GM15510 (cell line): ENCODE data around the gene PKD1.

ENCODE experiments used
- POLR2A ChIP-seq: IDR thresholded peaks from 3 replicates; pipeline ENCODE4 v1.6.1; 2011; ENCODE audit warnings: borderline replicate concordance; ENCODE audit not compliant: insufficient read length; ENCODE audit errors: extremely low read depth

PKD1 gene

GRCh38 chr16:2086106-2086742 lies 49.5 kb downstream of the PKD1 start:
- no peak for TF ChIP-seq POLR2A

DNA sequence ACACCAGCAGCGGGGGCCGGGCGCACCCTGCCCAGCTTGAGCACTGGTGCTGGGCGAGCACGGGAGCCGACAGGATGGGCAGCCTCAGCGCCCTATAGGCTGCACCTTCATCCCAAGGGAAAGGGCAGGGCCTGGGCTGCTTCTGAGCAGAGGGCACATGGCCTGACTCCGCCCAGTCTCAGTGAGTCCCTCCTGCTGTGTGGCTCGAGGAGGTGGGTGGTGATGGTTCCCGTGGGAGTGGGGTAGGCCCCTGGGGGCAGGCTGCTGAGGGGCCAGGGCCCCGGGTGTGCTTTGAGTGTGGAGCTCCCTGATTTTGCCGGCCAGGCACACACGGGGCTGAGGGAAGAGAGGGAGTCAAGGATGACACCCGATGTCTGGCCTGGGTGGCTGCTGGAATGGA lies 50.0 kb downstream of the PKD1 start:
- TF ChIP-seq POLR2A, result no peak

GRCh38 chr16:2084895-2085625 lies 50.6 kb downstream of the PKD1 start:
- no peak for TF ChIP-seq POLR2A

DNA sequence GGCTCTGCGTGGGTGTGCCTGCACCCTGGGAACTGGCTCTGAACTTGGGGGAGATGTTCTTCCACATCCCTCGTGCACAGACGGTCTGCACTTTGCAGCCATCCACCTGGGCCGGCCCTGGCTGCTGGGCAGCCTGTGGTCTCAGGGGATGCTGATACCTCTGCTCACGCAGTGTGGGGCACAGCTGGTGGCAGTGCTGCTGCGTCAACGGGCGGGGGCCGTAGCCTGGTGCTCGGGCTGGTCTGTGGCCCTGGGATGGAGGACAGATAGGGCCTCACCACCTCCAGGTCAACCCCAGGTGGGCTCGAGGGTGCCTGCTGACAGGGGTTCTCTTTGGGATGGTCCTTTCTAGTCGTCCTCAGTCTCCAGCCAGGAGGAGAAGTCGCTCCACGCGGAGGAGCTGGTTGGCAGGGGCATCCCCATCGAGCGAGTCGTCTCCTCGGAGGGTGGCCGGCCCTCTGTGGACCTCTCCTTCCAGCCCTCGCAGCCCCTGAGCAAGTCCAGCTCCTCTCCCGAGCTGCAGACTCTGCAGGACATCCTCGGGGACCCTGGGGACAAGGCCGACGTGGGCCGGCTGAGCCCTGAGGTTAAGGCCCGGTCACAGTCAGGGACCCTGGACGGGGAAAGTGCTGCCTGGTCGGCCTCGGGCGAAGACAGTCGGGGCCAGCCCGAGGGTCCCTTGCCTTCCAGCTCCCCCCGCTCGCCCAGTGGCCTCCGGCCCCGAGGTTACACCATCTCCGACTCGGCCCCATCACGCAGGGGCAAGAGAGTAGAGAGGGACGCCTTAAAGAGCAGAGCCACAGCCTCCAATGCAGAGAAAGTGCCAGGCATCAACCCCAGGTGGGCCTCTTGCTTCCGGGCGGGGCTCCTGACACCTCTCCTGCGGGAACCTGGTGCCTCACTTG lies 51.6 kb downstream of the PKD1 start:
- TF ChIP-seq POLR2A, result no peak

DNA sequence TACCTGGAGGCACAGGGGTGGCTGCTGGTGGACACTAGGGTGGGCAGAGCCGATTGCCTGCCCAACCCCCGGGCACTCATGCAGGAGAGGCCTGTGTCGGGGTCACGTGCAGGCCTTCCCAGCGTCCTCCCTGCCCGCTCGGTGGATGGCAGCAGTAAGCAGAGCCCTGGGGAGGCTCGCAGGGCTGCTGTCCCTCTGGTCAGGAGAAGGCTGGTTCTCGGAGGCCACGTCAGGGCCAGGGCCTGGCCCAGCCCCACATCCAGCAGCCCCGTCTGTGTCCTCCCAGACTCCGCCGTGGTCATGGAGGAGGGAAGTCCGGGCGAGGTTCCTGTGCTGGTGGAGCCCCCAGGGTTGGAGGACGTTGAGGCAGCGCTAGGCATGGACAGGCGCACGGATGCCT lies 52.3 kb downstream of the PKD1 start:
- TF ChIP-seq POLR2A, result no peak

- TF ChIP-seq POLR2A, result no peak
Measured at GRCh38 chr16:2082983-2083364, 52.7 kb downstream of the PKD1 start.

DNA sequence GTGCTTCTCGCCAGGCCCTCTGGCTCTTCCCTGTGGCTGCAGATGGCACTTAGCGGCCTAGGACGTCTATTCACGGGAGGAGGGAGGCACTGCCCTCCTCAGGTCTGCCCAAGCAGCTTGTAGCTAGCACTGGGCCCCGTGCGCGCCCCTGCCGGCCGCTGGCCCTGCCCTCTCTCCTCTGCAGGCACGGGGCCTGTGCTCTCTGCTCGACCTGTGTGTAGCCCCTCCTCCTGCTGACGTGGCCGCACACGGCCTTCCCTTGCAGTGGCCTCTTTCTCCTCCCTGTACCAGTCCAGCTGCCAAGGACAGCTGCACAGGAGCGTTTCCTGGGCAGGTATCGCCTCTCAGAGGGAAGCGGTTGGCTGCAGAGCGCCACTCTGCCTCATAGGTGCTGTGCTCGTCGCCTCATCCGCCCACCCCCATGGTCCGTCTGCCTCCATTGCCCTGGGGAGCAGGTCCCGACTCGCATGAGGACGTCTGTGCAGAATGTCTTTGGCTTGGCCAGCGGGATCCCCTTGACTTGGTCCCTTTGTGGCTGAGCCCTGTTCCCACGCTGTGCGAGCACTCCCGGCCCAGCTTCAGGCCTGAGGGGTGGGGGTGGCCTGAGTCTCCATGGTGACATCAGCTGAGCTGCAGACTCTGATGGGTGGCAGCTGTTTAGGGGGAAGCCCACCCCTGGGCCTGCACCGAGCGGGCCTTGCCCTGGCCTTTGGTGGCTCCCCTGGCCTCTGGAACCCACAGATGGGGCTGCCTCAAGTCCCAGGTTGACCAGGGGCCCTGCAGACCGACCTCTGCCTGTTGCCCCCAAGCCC lies 53.3 kb downstream of the PKD1 start:
- TF ChIP-seq POLR2A, result no peak

DNA sequence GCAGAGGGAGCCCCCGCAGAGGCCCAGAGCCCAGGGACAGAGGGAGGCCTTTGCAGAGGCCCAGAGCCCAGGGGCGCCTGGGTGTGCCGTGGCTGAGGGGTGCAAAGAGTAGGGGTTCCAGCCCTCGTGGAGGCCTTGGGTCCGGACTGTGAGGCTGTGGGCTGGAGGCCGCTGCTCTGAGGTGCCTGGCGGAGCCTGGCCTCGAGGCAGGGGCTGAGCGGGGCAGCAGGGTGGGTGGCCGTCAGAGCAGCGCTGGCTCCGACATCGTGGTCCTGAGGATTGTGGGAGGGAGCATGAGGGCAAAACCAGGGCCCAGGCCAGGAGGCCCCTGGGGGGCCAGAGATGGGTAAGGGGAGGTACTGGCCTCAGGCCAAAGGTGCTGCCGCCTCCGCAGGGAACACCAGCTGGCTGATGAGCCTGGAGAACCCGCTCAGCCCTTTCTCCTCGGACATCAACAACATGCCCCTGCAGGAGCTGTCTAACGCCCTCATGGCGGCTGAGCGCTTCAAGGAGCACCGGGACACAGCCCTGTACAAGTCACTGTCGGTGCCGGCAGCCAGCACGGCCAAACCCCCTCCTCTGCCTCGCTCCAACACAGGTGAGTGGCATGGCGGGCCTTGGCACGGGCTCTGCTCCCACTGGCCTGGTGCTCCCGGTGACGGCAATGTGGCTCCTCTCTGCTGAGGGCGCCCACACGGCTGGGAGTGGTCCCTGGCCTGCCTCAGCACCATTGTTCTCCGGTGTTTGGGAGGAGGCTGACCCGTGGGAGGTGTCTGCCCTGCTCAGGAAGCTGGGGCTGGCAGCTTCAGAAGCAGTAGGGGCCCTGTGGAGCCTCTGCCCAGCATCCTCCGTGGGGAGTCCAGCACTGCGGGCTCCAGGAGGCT lies 54.3 kb downstream of the PKD1 start:
- no peak for TF ChIP-seq POLR2A

DNA sequence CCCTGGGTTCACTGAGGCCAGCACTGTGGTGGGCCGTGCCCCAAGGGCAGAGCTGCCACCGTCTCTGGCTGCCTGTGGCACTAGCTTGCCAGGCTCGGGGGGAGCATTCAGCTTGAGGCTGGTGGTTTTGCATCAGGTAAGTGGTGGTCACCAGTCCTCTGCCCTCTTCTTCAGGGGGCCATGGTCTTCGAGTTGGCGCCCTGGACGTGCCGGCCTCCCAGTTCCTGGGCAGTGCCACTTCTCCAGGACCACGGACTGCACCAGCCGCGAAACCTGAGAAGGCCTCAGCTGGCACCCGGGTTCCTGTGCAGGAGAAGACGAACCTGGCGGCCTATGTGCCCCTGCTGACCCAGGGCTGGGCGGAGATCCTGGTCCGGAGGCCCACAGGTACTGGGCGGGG lies 55.7 kb downstream of the PKD1 start:
- TF ChIP-seq POLR2A, result no peak

DNA sequence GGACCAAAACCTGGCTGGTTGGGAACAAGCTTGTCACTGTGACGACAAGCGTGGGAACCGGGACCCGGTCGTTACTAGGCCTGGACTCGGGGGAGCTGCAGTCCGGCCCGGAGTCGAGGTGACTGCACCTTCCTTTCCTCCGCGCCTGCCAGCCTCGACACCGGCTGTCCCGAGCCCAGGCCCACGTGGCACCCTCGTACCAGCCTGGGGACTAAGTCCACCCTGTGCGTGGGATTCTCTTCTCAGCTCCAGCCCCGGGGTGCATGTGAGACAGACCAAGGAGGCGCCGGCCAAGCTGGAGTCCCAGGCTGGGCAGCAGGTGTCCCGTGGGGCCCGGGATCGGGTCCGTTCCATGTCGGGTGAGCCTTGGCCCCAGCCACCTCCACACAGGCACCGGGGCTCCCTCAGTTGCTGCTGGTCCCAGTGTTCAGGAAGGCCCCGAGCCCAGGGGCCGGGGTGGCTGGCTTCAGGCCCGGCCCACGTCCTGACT lies 56.3 kb downstream of the PKD1 start:
- no peak for TF ChIP-seq POLR2A

GRCh38 chr16:2078691-2079090 lies 57.0 kb downstream of the PKD1 start:
- no peak for TF ChIP-seq POLR2A

DNA sequence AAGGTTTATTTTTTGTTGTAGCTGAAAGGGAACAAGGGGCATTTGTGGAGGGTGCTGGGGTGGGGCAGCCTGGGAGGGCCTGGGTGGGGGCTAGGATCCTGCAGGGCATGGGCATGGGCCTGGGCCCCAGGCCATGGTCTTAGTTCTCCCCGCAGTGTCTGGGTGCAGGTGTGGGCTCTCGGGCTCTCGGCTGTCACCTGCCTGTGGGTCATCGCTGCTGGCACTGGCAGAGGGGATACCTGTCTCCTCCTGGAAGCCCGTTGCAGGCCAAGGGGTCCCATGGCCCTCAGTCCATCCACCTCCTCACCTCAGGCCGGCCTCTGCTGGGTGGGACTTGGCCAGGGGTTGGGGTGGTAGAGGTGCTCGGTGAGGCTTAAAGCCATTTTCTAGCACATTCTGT lies 57.6 kb downstream of the PKD1 start:
- TF ChIP-seq POLR2A, result no peak

DNA sequence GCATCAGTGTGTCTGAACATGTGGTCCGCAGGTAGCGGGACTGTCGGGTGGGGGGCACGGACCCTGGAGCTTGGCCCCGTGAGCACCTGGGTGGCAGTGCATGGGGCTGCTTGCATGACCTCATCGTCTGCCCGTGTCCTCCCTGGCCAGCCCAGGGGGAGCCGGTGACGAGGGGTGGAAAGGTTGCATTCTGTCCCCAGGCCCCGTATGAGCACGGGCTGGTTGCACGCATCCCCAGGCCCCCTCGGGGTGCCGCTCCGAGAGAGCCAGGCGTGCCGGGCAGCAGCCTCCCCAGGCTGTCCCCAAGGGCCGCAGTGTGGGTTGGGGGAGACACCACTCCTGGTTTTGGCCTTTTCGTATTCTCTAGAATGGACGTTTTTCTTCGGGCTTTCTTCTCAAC lies 58.0 kb downstream of the PKD1 start:
- no peak for TF ChIP-seq POLR2A
